Tibial nerve (tissue), 4 donors: Measurements from ENCODE around the gene ASPG.

Experiments used
- CTCF ChIP-seq, 5 experiments: fragments of 200-600 bp in 3 of 5; fragments of 450-650 bp in 2 of 5; sonication (generic) in 3 of 5; IDR thresholded peaks; one replicate each; pipeline ENCODE4 v1.5.1; 2016 to 2019; ENCODE audit warnings: antibody characterized with exemption in 5 of 5, mild to moderate bottlenecking in 3 of 5, moderate library complexity in 2 of 5
- EP300 ChIP-seq, 2 donors: sonication (generic); formaldehyde crosslinking; IDR thresholded peaks; one replicate each; pipeline ENCODE4 v1.6.1; 2017; ENCODE audit warnings: antibody characterized with exemption in 2 of 2, mild to moderate bottlenecking in 1 of 2
- POLR2A ChIP-seq, 2 donors: fragments of 450-650 bp; IDR thresholded peaks; one replicate each; pipeline ENCODE4 v1.6.1; 2017; ENCODE audit warnings: antibody characterized with exemption in 2 of 2, mild to moderate bottlenecking in 2 of 2, moderate library complexity in 2 of 2

DNA sequence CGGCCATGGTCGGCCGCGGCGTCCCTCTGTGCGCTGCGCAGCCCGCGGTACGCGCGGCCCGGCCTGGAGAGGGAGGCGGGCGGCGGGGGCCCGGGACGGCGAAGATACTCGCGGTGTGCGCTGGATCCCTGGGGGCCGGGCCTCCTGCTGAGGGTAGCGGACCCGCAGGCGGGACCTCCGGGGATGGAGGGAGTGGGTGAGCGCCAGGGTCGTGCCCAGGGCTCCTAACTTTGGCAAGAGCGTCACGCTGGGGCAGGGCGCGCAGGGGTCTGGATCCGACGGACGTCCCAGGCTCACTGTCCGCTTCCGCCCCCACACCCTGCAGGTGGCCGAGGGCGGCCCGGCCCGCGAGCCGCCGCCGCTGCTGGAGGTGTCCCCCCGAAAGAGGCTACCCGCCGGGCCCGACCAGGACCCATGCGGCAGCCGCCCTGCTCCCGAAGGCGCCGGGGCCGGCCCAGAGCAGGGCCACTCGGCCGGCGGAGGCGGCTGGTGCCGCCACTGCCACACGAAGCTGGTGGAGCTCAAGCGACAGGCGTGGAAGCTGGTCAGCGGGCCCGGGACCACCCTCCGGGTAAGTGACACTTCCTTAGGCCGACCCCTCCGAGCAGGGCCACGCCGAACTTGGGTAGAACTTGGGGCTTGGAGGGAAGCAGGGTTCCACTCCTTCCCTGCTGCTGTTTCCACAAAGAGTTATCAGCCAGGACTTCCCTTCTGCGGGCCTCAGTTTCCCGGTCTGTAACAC, 53.4 kb downstream of the ASPG start:
- TF ChIP-seq POLR2A (IDR thresholded peaks at IDR 0.05) (no peak), CTCF (IDR thresholded peaks at IDR 0.05) (no peak), EP300 (IDR thresholded peaks at IDR 0.05) (no peak)
